SK-N-MC (cell line): ENCODE measurements around the gene PAXIP1.

Experiments
- EZH2 ChIP-seq: fragments of 200-600 bp; sonication (generic); IDR thresholded peaks from one replicate; pipeline ENCODE4 v1.6.1; 2017; ENCODE audit warnings: antibody characterized with exemption
- POLR2AphosphoS5 ChIP-seq: IDR thresholded peaks from 2 replicates; pipeline ENCODE4 v1.6.1; 2012; ENCODE audit warnings: mild to moderate bottlenecking, low read depth, low read length, borderline replicate concordance

DNA sequence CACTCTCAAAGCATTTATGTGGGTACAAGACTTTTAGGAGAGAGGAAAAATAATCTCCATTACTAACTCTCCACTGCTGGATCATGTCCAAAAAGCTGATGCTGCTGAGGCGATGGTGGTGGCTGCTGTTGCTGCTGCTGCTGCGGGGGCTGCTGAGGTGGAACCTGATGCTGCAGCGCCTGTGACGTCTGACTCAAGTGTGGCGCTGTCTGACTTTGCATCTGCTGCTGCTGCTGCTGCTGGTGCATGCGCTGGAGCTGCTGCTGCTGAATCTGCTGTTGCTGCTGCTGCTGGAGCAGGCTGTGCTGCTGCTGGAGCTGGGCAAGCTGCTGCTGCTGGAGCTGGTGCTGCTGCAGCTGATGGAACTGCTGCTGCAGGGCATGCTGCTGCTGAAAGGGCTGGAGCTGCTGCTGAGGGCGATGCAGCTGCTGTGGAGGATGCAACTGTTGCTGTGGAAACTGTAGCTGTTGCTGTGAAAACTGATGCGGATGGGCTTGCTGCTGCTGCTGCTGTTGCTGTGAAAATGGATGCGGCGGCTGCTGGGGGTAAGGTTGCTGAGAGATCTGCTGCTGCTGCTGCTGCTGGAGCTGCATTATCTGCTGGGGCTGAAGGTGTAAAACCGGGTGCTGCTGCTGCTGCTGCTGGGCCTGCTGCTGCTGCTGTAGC, 34.5 kb downstream of the PAXIP1 start:
- TF ChIP-seq POLR2AphosphoS5 (no peak), EZH2 (no peak)
